Upper lobe of left lung (tissue), 4 donors: ENCODE data around the gene SUCO.

Source experiments
- POLR2A ChIP-seq, 4 donors: fragments of 450-650 bp; IDR thresholded peaks; one replicate each; pipeline ENCODE4 v1.5.1; 2016 to 2017; ENCODE audit warnings: antibody characterized with exemption in 4 of 4, mild to moderate bottlenecking in 2 of 4
- TF ChIP-seq, protein P1 (sequence below), 6 experiments: fragments of 450-650 bp in 4 of 6; fragments of 200-600 bp in 2 of 6; sonication (generic) in 2 of 6; IDR thresholded peaks; one replicate each; pipeline ENCODE4 v1.5.1; 2016 to 2019; ENCODE audit warnings: antibody characterized with exemption in 6 of 6

DNA sequence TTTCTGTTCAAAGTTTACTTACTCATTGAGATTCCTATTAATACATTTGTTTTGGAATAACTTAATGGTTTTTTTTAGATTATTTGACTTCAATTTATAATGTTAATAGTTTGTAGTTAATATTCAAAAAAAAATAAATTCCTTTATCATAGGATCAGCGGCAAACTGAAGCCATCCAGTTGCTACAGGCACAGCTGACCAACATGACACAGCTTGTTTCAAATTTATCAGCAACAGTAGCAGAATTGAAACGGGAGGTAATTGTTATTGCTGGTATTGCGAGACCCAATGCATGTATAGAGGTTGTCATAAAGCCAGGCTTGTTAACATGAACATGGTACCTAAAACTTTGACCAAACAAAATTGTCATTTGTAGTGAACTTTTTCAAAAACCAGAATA lies 67.0 kb downstream of the SUCO start:
- TF ChIP-seq, protein P1, sequence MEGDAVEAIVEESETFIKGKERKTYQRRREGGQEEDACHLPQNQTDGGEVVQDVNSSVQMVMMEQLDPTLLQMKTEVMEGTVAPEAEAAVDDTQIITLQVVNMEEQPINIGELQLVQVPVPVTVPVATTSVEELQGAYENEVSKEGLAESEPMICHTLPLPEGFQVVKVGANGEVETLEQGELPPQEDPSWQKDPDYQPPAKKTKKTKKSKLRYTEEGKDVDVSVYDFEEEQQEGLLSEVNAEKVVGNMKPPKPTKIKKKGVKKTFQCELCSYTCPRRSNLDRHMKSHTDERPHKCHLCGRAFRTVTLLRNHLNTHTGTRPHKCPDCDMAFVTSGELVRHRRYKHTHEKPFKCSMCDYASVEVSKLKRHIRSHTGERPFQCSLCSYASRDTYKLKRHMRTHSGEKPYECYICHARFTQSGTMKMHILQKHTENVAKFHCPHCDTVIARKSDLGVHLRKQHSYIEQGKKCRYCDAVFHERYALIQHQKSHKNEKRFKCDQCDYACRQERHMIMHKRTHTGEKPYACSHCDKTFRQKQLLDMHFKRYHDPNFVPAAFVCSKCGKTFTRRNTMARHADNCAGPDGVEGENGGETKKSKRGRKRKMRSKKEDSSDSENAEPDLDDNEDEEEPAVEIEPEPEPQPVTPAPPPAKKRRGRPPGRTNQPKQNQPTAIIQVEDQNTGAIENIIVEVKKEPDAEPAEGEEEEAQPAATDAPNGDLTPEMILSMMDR (IDR thresholded peaks at IDR 0.05): no peak
- no peak for TF ChIP-seq POLR2A (IDR thresholded peaks at IDR 0.05)
